Epithelial cell of proximal tubule (primary cell): Measurements from ENCODE around the gene STAC3. TPM values are rescaled to one million over a fixed set of nuclear protein-coding genes. Genes with fewer than 3 reads are reported as not detected.

Experiments used
- DNase-seq: peaks from one replicate; pipeline ENCODE4 v3.0.0-alpha.2; 2011; ENCODE audit warnings: low read depth
- H3K4me3 ChIP-seq: 2 replicates; pipeline ENCODE4 v1.5.1; 2011; ENCODE audit warnings: low read depth, mild to moderate bottlenecking, low read length
- CTCF ChIP-seq: conservative IDR thresholded peaks from 2 replicates; pipeline ENCODE4 v1.5.1; 2012; ENCODE audit warnings: low read depth, mild to moderate bottlenecking, low read length
- total RNA-seq: library from RNA; depleted of rRNA; stranded (reverse); fragments of >200 nt; gene quantifications from 2 replicates; pipeline ENCODE4 v1.2.3, GENCODE V29; 2015

Gene STAC3
- total RNA-seq, 1 donor from 2014 or later, result not detected

DNA sequence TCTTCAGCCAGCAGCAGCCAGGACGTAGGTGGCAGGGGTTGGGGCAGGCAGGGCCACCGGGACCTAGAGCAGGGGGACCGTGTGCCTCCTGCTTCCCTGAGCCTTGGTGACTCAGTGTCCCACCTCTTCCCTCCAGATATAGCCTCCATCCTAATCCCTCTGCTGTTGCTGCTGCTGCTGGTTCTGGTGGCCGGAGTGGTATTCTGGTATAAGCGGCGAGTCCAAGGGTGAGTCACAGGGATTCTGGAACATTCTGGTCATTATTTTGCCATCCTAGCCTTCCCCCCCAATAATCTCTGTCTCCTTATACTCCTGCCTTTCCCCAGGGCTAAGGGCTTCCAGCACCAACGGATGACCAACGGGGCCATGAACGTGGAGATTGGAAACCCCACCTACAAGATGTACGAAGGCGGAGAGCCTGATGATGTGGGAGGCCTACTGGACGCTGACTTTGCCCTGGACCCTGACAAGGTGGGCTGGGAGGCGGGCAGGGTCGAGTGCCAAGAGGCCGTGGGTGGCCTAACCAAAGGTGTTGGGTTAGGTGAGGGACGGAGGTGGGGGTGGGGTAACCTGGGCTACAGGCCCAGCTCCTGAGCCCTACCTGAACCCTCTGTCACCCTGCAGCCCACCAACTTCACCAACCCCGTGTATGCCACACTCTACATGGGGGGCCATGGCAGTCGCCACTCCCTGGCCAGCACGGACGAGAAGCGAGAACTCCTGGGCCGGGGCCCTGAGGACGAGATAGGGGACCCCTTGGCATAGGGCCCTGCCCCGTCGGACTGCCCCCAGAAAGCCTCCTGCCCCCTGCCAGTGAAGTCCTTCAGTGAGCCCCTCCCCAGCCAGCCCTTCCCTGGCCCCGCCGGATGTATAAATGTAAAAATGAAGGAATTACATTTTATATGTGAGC lies 38.9 kb downstream of the STAC3 start:
- H3K4me3 ChIP-seq, result no peak overlapping the region
- TF ChIP-seq CTCF, result no peak
- DNase-seq, result no peak

DNA sequence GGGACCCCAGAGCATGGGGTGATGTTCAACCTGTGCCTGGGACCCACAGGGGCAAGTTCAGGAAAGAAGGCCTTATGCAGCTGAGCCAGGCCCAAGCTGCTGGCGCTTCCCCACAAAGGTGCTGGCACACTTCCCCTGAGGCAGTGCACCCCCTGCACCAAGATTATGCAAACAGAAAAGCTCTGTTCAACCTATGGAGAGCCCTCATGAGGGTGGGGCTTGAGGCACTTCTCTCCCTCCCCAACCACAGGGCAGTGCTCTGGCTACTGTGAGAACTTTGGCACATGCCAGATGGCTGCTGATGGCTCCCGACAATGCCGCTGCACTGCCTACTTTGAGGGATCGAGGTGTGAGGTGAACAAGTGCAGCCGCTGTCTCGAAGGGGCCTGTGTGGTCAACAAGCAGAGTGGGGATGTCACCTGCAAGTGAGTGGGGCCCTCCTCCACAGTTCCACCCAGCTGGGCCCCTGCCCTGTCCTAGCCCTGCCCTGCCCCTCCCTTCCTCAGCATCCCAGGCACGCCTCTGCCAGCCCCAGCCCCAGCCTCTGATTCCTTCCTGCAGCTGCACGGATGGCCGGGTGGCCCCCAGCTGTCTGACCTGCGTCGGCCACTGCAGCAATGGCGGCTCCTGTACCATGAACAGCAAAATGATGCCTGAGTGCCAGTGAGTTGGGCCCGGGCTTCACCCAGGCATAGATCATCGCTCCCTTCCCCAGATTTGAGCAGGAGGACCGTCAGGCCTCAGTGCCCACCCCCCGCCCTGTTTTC lies 39.9 kb downstream of the STAC3 start:
- DNase-seq, result no peak
- H3K4me3 ChIP-seq, result no peak overlapping the region
- TF ChIP-seq CTCF, result no peak

GRCh38 chr12:57210461-57210860 lies 40.5 kb downstream of the STAC3 start:
- TF ChIP-seq CTCF, result no peak
- DNase-seq, result no peak
- H3K4me3 ChIP-seq, result no peak overlapping the region

- DNase-seq, result no peak
- TF ChIP-seq CTCF, result no peak
- H3K4me3 ChIP-seq, result no peak overlapping the region
Measured at GRCh38 chr12:57209916-57210315, 41.1 kb downstream of the STAC3 start.

GRCh38 chr12:57208631-57209282 lies 42.2 kb downstream of the STAC3 start:
- H3K4me3 ChIP-seq, result no peak overlapping the region
- no peak for TF ChIP-seq CTCF
- no peak for DNase-seq

DNA sequence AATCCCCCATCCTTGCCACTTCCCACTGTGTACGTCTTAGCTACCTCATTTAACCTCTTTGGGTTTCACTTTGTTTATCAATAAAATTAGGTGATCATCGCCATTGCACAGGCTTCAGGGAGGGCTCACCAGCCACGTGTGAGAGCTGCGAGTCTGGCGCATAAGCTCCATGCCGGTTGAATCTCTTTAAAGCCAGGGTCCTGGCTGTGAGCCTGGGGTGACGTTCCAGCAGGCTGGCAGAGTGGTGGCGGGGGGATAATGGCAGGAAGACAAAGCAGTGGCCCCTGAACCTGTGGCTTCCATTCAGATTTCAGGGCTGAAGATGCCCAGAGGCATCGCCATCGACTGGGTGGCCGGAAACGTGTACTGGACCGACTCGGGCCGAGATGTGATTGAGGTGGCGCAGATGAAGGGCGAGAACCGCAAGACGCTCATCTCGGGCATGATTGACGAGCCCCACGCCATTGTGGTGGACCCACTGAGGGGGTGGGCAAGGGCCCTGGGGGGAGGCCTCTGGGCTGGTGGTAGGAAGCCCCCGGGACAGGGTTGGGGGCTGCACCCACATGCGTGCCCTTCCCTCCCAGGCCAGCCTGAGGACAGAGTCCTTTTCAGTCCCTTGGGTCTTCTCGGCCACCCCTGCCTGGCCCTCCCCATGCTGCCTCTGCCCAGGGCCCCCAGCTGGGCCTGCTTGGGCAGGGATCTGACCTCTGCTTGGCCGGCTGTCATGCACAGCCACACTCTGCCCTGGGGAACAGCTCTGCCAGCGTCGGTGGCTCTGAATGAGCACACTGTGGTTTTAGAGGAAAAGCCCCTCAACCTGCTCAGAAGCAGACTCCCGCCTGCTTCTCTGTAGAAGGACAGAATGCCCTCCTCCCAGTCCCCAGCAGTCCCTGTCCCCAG lies 43.0 kb downstream of the STAC3 start:
- no peak for TF ChIP-seq CTCF
- H3K4me3 ChIP-seq, result no peak overlapping the region
- DNase-seq, result no peak
